Measurements from ENCODE around the gene PDCD7. TPM values are rescaled to one million over a fixed set of nuclear protein-coding genes. Genes with fewer than 3 reads are reported as not detected.
A peak's percentile ranks its signal among the peaks of the same experiment; 100 is the strongest.

PDCD7 gene
- total RNA-seq, 1 experiment from 2014 or later: 29.1 TPM

DNA sequence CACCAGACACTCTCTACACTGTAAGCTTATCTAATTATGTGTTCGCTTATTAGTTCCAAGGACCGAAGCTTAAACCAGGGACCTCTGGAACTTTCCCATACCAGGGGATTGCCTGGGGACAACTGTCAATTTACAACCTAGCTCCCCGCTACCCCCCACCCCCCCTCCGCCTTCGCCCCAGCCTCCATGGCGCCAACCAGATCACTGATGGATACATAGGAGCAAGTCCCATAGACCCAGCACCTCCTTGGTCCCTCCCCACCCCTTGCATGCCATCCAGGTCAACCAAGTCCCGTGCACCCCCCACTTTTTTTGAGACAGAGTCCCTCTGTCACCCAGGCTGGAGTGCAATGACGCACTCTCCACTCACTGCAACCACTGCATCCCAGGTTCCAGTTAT lies 930 bp upstream of the PDCD7 start:
- peaks cover 22% of the 10 kb centered on the region for H3K79me2 ChIP-seq (ENCODE audit: low read depth)
- DNase-seq: no peak
- CTCF ChIA-PET: no interaction called here
- no peaks in the 10 kb centered on the region for H3F3A ChIP-seq (ENCODE audit: insufficient read depth, low read depth)
- no peaks in the 10 kb centered on the region for H3K36me3 ChIP-seq (ENCODE audit: low read depth)
- peak overlapping the region; percentile 81 for H3K4me2 ChIP-seq
- no peak for TF ChIP-seq EZH2 (IDR thresholded peaks at IDR 0.05; ENCODE audit: low read depth)
- TF ChIP-seq, protein P1, sequence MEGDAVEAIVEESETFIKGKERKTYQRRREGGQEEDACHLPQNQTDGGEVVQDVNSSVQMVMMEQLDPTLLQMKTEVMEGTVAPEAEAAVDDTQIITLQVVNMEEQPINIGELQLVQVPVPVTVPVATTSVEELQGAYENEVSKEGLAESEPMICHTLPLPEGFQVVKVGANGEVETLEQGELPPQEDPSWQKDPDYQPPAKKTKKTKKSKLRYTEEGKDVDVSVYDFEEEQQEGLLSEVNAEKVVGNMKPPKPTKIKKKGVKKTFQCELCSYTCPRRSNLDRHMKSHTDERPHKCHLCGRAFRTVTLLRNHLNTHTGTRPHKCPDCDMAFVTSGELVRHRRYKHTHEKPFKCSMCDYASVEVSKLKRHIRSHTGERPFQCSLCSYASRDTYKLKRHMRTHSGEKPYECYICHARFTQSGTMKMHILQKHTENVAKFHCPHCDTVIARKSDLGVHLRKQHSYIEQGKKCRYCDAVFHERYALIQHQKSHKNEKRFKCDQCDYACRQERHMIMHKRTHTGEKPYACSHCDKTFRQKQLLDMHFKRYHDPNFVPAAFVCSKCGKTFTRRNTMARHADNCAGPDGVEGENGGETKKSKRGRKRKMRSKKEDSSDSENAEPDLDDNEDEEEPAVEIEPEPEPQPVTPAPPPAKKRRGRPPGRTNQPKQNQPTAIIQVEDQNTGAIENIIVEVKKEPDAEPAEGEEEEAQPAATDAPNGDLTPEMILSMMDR (conservative IDR thresholded peaks at IDR 0.05): no peak
- 0 out of 2 replicates have a peak, but pooled peaks cover 3% of the 10 kb centered on the region for H4K20me1 ChIP-seq (ENCODE audit: insufficient read depth)
- no peak overlapping the region for H2AFZ ChIP-seq
- 0 out of 2 replicates have a peak, but pooled peaks cover 5% of the 10 kb centered on the region for H3K4me1 ChIP-seq (replicated peaks; ENCODE audit: insufficient read depth)
- no TSS peak for BruUV-seq (replicated peaks)
- H3K27me3 ChIP-seq (ENCODE audit: insufficient read depth, low read depth): no peaks in the 10 kb centered on the region
- H3K4me3 ChIP-seq: peak overlapping the region; percentile 78
- H3K9me2 ChIP-seq (ENCODE audit: insufficient read depth): no peaks in the 10 kb centered on the region
- POLR2A ChIA-PET (ENCODE audit: unreplicated experiment): interaction anchor here (0.6 to 0.7 kb wide), 3 partner anchors 12 to 251 kb away, joined by 3 to 8 read pairs (median 3); partner anchors contain the start of gene PARP16
- no peak overlapping the region for H3K27ac ChIP-seq
- H3K9me3 ChIP-seq (ENCODE audit: insufficient read depth, low read depth): no peaks in the 10 kb centered on the region
- intact Hi-C loops (cut with micrococcal nuclease; ENCODE audit: unreplicated experiment): no loop called here

- intact Hi-C loops (cut with micrococcal nuclease; ENCODE audit: unreplicated experiment): no loop called here
- 0 out of 2 replicates have a peak, but pooled peaks cover 5% of the 10 kb centered on the region for H3K4me1 ChIP-seq (replicated peaks; ENCODE audit: insufficient read depth)
- BruUV-seq (replicated peaks): no TSS peak
Observed at GRCh38 chr15:65132878-65133547, 595 bp downstream of the PDCD7 start.

GRCh38 chr15:65130941-65131340 lies 2.7 kb downstream of the PDCD7 start:
- no peak for DNase-seq
- intact Hi-C loops (cut with micrococcal nuclease; ENCODE audit: unreplicated experiment): no loop called here
- Histone ChIP-seq H3K9me2 (ENCODE audit: insufficient read depth) (no peaks in the 10 kb centered on the region), H4K20me1 (ENCODE audit: insufficient read depth) (0 out of 2 replicates have a peak, but pooled peaks cover 3% of the 10 kb centered on the region), H3K4me3 (no peak overlapping the region), H3K4me1 (replicated peaks; ENCODE audit: insufficient read depth) (0 out of 2 replicates have a peak, but pooled peaks cover 5% of the 10 kb centered on the region), H3K36me3 (ENCODE audit: low read depth) (no peaks in the 10 kb centered on the region), H3K4me2 (no peak overlapping the region), H3K9me3 (ENCODE audit: insufficient read depth, low read depth) (no peaks in the 10 kb centered on the region), H3K27me3 (ENCODE audit: insufficient read depth, low read depth) (no peaks in the 10 kb centered on the region), H3K79me2 (ENCODE audit: low read depth) (peaks cover 22% of the 10 kb centered on the region), H3K27ac (no peak overlapping the region), H2AFZ (no peak overlapping the region), H3F3A (ENCODE audit: insufficient read depth, low read depth) (no peaks in the 10 kb centered on the region)
- no TSS peak for BruUV-seq (replicated peaks)
- ChIA-PET CTCF (no interaction called here), POLR2A (ENCODE audit: unreplicated experiment) (no interaction called here)
- no peak for TF ChIP-seq EZH2 (IDR thresholded peaks at IDR 0.05; ENCODE audit: low read depth)
- TF ChIP-seq, protein P1 (conservative IDR thresholded peaks at IDR 0.05): no peak

More at GRCh38 chr15:65132878-65133547, 595 bp downstream of the PDCD7 start:
- H3K9me2 ChIP-seq (ENCODE audit: insufficient read depth): no peaks in the 10 kb centered on the region
- TF ChIP-seq EZH2 (IDR thresholded peaks at IDR 0.05; ENCODE audit: low read depth): no peak
- TF ChIP-seq, protein P1 (conservative IDR thresholded peaks at IDR 0.05): no peak
- H3K79me2 ChIP-seq (ENCODE audit: low read depth): peaks cover 22% of the 10 kb centered on the region
- DNase-seq: peak; percentile 34 to 36
- H3K27ac ChIP-seq: no peak overlapping the region
- H3K4me3 ChIP-seq: peak overlapping the region; percentile 78
- H2AFZ ChIP-seq: peak overlapping the region; percentile 60; the same call in 1 of the 2 replicates
- ChIA-PET POLR2A (ENCODE audit: unreplicated experiment) (interaction anchor here (0.5 kb wide), 1 partner anchor 143 kb away, joined by 5 read pairs; the partner anchor contains the start of gene SPG21), CTCF (interaction anchor here (0.6 kb wide), 1 partner anchor 446 kb away, joined by 3 read pairs; no protein-coding TSS in a partner anchor)
- H4K20me1 ChIP-seq (ENCODE audit: insufficient read depth): 0 out of 2 replicates have a peak, but pooled peaks cover 3% of the 10 kb centered on the region
- H3K4me2 ChIP-seq: peak overlapping the region; percentile 83
- no peaks in the 10 kb centered on the region for H3K27me3 ChIP-seq (ENCODE audit: insufficient read depth, low read depth)
- H3K9me3 ChIP-seq (ENCODE audit: insufficient read depth, low read depth): no peaks in the 10 kb centered on the region
- H3F3A ChIP-seq (ENCODE audit: insufficient read depth, low read depth): no peaks in the 10 kb centered on the region
- no peaks in the 10 kb centered on the region for H3K36me3 ChIP-seq (ENCODE audit: low read depth)
